CD4-positive, alpha-beta T cell treated with Interleukin-2 at 100 ng/mL for 4 hours (primary cell): Measurements from ENCODE around the gene PITRM1.
A peak's percentile ranks its signal among the peaks of the same experiment; 100 is the strongest.

Experiments
- DNase-seq: peaks from one replicate; pipeline ENCODE4 v3.0.0-alpha.2; 2020; ENCODE audit warnings: low spot score

The PITRM1 gene

GRCh38 chr10:3100856-3101640 is 71.5 kb downstream of the PITRM1 start:
- DNase-seq, result no peak

- no peak for DNase-seq
Observed at GRCh38 chr10:3100093-3100792, 72.3 kb downstream of the PITRM1 start.

- no peak for DNase-seq
Observed at GRCh38 chr10:3099291-3100092, 73.1 kb downstream of the PITRM1 start.

GRCh38 chr10:3098689-3099088 is 73.9 kb downstream of the PITRM1 start:
- DNase-seq, result no peak

GRCh38 chr10:3097160-3097559 is 75.4 kb downstream of the PITRM1 start:
- DNase-seq, result no peak

- no peak for DNase-seq
Observed at GRCh38 chr10:3096149-3096548, 76.4 kb downstream of the PITRM1 start.

GRCh38 chr10:3095373-3096139 is 77.0 kb downstream of the PITRM1 start:
- peak; percentile 74 for DNase-seq

GRCh38 chr10:3094609-3095036 is 78.0 kb downstream of the PITRM1 start:
- DNase-seq, result no peak

- no peak for DNase-seq
Observed at GRCh38 chr10:3093996-3094395, 78.6 kb downstream of the PITRM1 start.

GRCh38 chr10:3091921-3092320 is 80.7 kb downstream of the PITRM1 start:
- no peak for DNase-seq

- peak; percentile 44 for DNase-seq
Observed at GRCh38 chr10:3090914-3091787, 81.4 kb downstream of the PITRM1 start.

- no peak for DNase-seq
Observed at GRCh38 chr10:3090388-3090787, 82.2 kb downstream of the PITRM1 start.
